Fibroblast of mammary gland (primary cell): ENCODE data around the gene SOX13.

Experiments
- DNase-seq: peaks from one replicate; pipeline ENCODE4 v3.0.0-alpha.2; 2010; ENCODE audit warnings: low read depth
- H3K4me3 ChIP-seq: 2 replicates; pipeline ENCODE4 v1.5.1; 2011; ENCODE audit warnings: low read depth, mild to moderate bottlenecking, low read length, moderate library complexity; ENCODE audit not compliant: control insufficient read depth
- CTCF ChIP-seq: conservative IDR thresholded peaks from 2 replicates; pipeline ENCODE4 v1.5.1; 2011; ENCODE audit warnings: low read depth, low read length, inconsistent platforms; ENCODE audit not compliant: control insufficient read depth, insufficient read depth

SOX13 gene

GRCh38 chr1:204150702-204151551 is 78.0 kb downstream of the SOX13 start:
- peak overlapping the region; percentile 43 for H3K4me3 ChIP-seq
- no peak for DNase-seq
- no peak for TF ChIP-seq CTCF

GRCh38 chr1:204151552-204152309 is 78.8 kb downstream of the SOX13 start, which contains the start of gene ETNK2:
ETNK2 (minus strand) TSS chr1:204152044; CDS start chr1:204151852, 192 bp downstream.
- no peak for TF ChIP-seq CTCF

GRCh38 chr1:204152310-204153044 is 79.6 kb downstream of the SOX13 start:
- TF ChIP-seq CTCF = no peak

More at GRCh38 chr1:204151552-204152309, 78.8 kb downstream of the SOX13 start, which contains the start of gene ETNK2:
- DNase-seq = peak; percentile 20
- H3K4me3 ChIP-seq = peak within 1 kb of the TSS; percentile 43

GRCh38 chr1:204153667-204154066 is 80.8 kb downstream of the SOX13 start:
- TF ChIP-seq CTCF = no peak
- no peak for DNase-seq
- no peak overlapping the region for H3K4me3 ChIP-seq

More at GRCh38 chr1:204152310-204153044, 79.6 kb downstream of the SOX13 start:
- peak overlapping the region; percentile 38 for H3K4me3 ChIP-seq
- DNase-seq = no peak

GRCh38 chr1:204154568-204155255 is 81.8 kb downstream of the SOX13 start:
- H3K4me3 ChIP-seq = no peak overlapping the region
- TF ChIP-seq CTCF = no peak
- no peak for DNase-seq

- no peak for TF ChIP-seq CTCF
- H3K4me3 ChIP-seq = no peak overlapping the region
- DNase-seq = no peak
Measured at GRCh38 chr1:204155881-204156280, 83.0 kb downstream of the SOX13 start.
